ENCODE results near the gene TNNI3.

TNNI3 gene

DNA sequence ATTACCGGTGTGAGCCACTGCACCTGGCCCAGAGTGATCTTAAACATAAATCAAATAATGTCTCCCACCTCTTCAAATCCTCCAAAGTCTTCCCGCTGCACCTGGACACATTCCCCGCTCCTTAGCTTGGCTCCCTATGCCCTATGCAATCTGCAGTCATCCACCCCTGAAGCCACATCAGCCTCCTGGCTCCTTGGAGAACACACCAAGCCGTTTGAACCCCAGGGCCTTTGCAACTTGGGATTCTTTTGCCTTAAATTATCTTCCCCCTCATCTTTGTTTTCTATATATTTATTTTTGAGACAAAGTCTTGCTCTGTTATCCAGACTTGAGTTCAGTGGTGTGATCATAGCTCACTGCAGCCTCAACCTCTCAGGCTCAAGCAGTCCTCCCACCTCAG lies 11.6 kb upstream of the TNNI3 start:
- Histone ChIP-seq H3K9me3 (ENCODE audit: control insufficient read depth, insufficient read depth, low read length) (peaks cover 4% of the 10 kb centered on the region; the same call in 1 of the 2 replicates), H3K27me3 (ENCODE audit: control insufficient read depth, low read length) (peaks cover 14% of the 10 kb centered on the region)
- TF ChIP-seq, protein P1, sequence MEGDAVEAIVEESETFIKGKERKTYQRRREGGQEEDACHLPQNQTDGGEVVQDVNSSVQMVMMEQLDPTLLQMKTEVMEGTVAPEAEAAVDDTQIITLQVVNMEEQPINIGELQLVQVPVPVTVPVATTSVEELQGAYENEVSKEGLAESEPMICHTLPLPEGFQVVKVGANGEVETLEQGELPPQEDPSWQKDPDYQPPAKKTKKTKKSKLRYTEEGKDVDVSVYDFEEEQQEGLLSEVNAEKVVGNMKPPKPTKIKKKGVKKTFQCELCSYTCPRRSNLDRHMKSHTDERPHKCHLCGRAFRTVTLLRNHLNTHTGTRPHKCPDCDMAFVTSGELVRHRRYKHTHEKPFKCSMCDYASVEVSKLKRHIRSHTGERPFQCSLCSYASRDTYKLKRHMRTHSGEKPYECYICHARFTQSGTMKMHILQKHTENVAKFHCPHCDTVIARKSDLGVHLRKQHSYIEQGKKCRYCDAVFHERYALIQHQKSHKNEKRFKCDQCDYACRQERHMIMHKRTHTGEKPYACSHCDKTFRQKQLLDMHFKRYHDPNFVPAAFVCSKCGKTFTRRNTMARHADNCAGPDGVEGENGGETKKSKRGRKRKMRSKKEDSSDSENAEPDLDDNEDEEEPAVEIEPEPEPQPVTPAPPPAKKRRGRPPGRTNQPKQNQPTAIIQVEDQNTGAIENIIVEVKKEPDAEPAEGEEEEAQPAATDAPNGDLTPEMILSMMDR (IDR thresholded peaks at IDR 0.05; ENCODE audit: low read depth, low read length, poor library complexity, severe bottlenecking), result no peak
- TF ChIP-seq EZH2phosphoT487 (IDR thresholded peaks at IDR 0.05; ENCODE audit: borderline replicate concordance, low read length), result no peak

DNA sequence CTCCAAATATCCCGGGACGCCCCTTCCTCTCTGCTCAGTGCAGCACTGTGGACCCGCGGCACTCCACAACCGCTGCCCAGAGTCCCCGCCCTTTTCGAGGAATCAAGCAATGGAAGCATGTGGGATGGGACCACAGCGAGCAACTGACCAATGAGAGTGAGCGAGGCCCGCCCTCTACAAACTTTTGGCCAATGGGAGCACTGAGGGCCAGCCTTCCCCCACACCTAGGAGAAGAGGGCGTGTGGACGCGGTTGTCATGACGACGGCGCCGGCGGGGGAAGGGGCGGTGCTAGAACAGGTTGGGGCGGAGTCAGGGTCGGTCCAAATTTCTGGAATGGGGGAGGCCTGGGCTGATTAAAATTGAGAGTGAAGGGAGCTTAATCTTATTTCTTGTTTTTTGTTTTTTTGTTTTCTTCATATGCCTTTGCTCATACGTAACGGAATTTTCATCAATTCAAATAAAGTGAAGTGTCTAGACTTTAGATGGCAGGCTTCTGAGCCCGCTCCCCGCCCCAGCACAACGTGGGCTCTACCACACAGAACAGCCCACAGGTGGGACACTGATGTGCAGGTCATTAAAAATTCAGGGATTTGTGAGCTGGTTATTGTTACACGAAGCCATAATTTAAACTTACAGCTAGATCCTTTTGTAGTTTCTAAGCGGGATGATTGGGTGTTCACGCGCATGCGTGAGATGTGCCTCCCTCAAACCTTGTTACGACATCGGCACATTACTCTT lies 9.2 kb upstream of the TNNI3 start, which contains the start of gene DNAAF3:
TSS of gene DNAAF3 (minus strand) at position 84 of the 739 bp plus-strand sequence. CDS start 200 bp downstream, outside the sequence.
- Histone ChIP-seq H3K9me2 (replicated peaks; ENCODE audit: control insufficient read depth, low read length) (no peaks in the 10 kb centered on the region), H3K79me2 (ENCODE audit: control insufficient read depth, low read length) (no peaks in the 10 kb centered on the region), H3K27ac (ENCODE audit: low read depth, low read length) (no peak within 1 kb of the TSS), H3K36me3 (ENCODE audit: control insufficient read depth, low read length) (no peaks in the 10 kb centered on the region), H3K9me3 (ENCODE audit: control insufficient read depth, insufficient read depth, low read length) (peaks cover 4% of the 10 kb centered on the region; the same call in 1 of the 2 replicates), H3K4me3 (ENCODE audit: low read length) (peak within 1 kb of the TSS; percentile 31), H3K27me3 (ENCODE audit: control insufficient read depth, low read length) (no peaks in the 10 kb centered on the region), H3F3A (ENCODE audit: control insufficient read depth, insufficient read depth) (no peaks in the 10 kb centered on the region), H4K20me1 (ENCODE audit: control insufficient read depth, insufficient read depth, low read depth, low read length) (no peaks in the 10 kb centered on the region), H3K4me1 (ENCODE audit: control insufficient read depth, low read length) (peaks cover 13% of the 10 kb centered on the region), H3K4me2 (ENCODE audit: low read length) (peak within 1 kb of the TSS; percentile 51)
- TF ChIP-seq EZH2phosphoT487 (IDR thresholded peaks at IDR 0.05; ENCODE audit: borderline replicate concordance, low read length), result no peak
- TF ChIP-seq, protein P1 (IDR thresholded peaks at IDR 0.05; ENCODE audit: low read depth, low read length, poor library complexity, severe bottlenecking), result no peak

More for the DNA sequence above, 11.6 kb upstream of the TNNI3 start:
- Histone ChIP-seq H3K4me2 (ENCODE audit: low read length) (no peak overlapping the region), H3K27ac (ENCODE audit: low read depth, low read length) (no peak overlapping the region), H3K79me2 (ENCODE audit: control insufficient read depth, low read length) (no peaks in the 10 kb centered on the region), H3K9me2 (replicated peaks; ENCODE audit: control insufficient read depth, low read length) (no peaks in the 10 kb centered on the region), H3F3A (ENCODE audit: control insufficient read depth, insufficient read depth) (no peaks in the 10 kb centered on the region), H3K36me3 (ENCODE audit: control insufficient read depth, low read length) (no peaks in the 10 kb centered on the region), H4K20me1 (ENCODE audit: control insufficient read depth, insufficient read depth, low read depth, low read length) (no peaks in the 10 kb centered on the region), H3K4me3 (ENCODE audit: low read length) (no peak overlapping the region), H3K4me1 (ENCODE audit: control insufficient read depth, low read length) (peaks cover 22% of the 10 kb centered on the region)

DNA sequence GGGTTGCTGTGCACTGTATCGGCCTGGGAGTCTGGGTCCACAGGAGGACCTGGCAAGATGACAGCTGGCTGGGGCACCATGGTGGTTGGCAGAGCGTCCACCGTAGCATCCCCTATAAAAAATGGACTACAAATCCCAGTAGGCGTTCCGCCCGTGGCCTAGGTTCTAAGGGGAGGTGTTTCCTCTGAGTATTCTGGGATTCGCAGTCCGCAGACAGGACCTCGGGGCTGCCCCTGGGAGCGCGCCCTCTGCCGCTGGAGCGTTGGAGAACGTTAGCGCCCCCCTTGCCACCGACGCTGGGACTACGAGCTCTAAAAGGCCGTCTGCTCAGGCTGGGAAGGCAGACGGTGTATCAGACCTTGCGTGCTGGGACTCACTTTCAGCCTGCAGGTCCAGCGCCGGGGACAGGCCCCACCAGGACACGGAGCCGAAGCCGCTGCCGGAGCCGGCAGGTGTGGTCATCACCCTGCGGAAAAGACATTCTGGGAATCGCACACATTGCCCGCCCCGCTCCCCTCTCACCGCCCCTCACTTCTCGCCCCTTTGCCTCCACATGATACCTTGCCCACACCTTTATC lies 8.5 kb upstream of the TNNI3 start:
- no peaks in the 10 kb centered on the region for H4K20me1 ChIP-seq (ENCODE audit: control insufficient read depth, insufficient read depth, low read depth, low read length)
- H3K27ac ChIP-seq (ENCODE audit: low read depth, low read length), result no peak overlapping the region
- no peaks in the 10 kb centered on the region for H3K27me3 ChIP-seq (ENCODE audit: control insufficient read depth, low read length)
- H3K79me2 ChIP-seq (ENCODE audit: control insufficient read depth, low read length), result no peaks in the 10 kb centered on the region
- H3K36me3 ChIP-seq (ENCODE audit: control insufficient read depth, low read length), result no peaks in the 10 kb centered on the region
- TF ChIP-seq, protein P1 (IDR thresholded peaks at IDR 0.05; ENCODE audit: low read depth, low read length, poor library complexity, severe bottlenecking), result no peak
- TF ChIP-seq EZH2phosphoT487 (IDR thresholded peaks at IDR 0.05; ENCODE audit: borderline replicate concordance, low read length), result no peak
- H3K4me3 ChIP-seq (ENCODE audit: low read length), result peak overlapping the region; percentile 31; the same call in 1 of the 2 replicates
- H3F3A ChIP-seq (ENCODE audit: control insufficient read depth, insufficient read depth), result no peaks in the 10 kb centered on the region
- H3K9me3 ChIP-seq (ENCODE audit: control insufficient read depth, insufficient read depth, low read length), result peaks cover 4% of the 10 kb centered on the region; the same call in 1 of the 2 replicates
- H3K4me2 ChIP-seq (ENCODE audit: low read length), result peak overlapping the region; percentile 51
- peaks cover 13% of the 10 kb centered on the region for H3K4me1 ChIP-seq (ENCODE audit: control insufficient read depth, low read length)
- H3K9me2 ChIP-seq (replicated peaks; ENCODE audit: control insufficient read depth, low read length), result no peaks in the 10 kb centered on the region

All from DOHH2 (cell line).